Mesenchymal stem cell (in vitro differentiated cells and primary cell): Measurements from ENCODE around the gene PRRT3.

ENCODE experiments used
- DNase-seq: peaks from one replicate; pipeline ENCODE4 v3.0.0-alpha.2; 2013
- H2AFZ ChIP-seq: one replicate; pipeline ENCODE4 v1.6.1; 2013; ENCODE audit warnings: low read depth, mild to moderate bottlenecking, control low read depth, inconsistent platforms, low read length, moderate library complexity
- H2AK5ac ChIP-seq: 2 replicates; pipeline ENCODE4 v1.6.1; 2013; ENCODE audit warnings: low read length, moderate library complexity, mild to moderate bottlenecking, inconsistent platforms; ENCODE audit not compliant: severe bottlenecking
- H2BK120ac ChIP-seq: one replicate; pipeline ENCODE4 v1.6.1; 2013; ENCODE audit warnings: low read depth, mild to moderate bottlenecking, inconsistent platforms, low read length, moderate library complexity
- H2BK12ac ChIP-seq, 2 experiments: one replicate each; pipeline ENCODE4 v1.6.1; 2013; ENCODE audit warnings: inconsistent platforms in 2 of 2, low read length in 2 of 2, mild to moderate bottlenecking in 2 of 2, moderate library complexity in 2 of 2, control low read depth in 1 of 2
- H2BK15ac ChIP-seq: one replicate; pipeline ENCODE4 v1.6.1; 2013; ENCODE audit warnings: mild to moderate bottlenecking, low read depth, inconsistent platforms; ENCODE audit not compliant: poor library complexity, severe bottlenecking
- H2BK5ac ChIP-seq: 2 replicates; pipeline ENCODE4 v1.6.1; 2013; ENCODE audit warnings: low read depth, mild to moderate bottlenecking, low read length, control low read depth, inconsistent platforms; ENCODE audit not compliant: poor library complexity, severe bottlenecking
- H3K14ac ChIP-seq, 2 experiments: one replicate each; pipeline ENCODE4 v1.6.1; 2013; ENCODE audit warnings: inconsistent platforms in 2 of 2, low read length in 2 of 2, control low read depth in 1 of 2, mild to moderate bottlenecking in 1 of 2, moderate library complexity in 1 of 2
- H3K18ac ChIP-seq, 2 experiments: one replicate each; pipeline ENCODE4 v1.6.1; 2013; ENCODE audit warnings: inconsistent platforms in 2 of 2, low read length in 2 of 2, control low read depth in 1 of 2, low read depth in 1 of 2, mild to moderate bottlenecking in 1 of 2
- H3K23ac ChIP-seq, 2 experiments: one replicate each; pipeline ENCODE4 v1.6.1; 2013; ENCODE audit warnings: inconsistent platforms in 2 of 2, low read length in 2 of 2, mild to moderate bottlenecking in 2 of 2, moderate library complexity in 2 of 2, control low read depth in 1 of 2
- H3K27ac ChIP-seq: 2 replicates; pipeline ENCODE4 v1.5.1; 2013; ENCODE audit warnings: mild to moderate bottlenecking, moderate library complexity, low read length, control low read depth, inconsistent platforms; ENCODE audit not compliant: poor library complexity, severe bottlenecking
- H3K27me3 ChIP-seq, 2 experiments: 2 replicates each; pipeline versions ENCODE4 v1.6.1 to v1.7.0; 2013; ENCODE audit warnings: low read length in 2 of 2, mild to moderate bottlenecking in 2 of 2, moderate library complexity in 2 of 2, control low read depth in 1 of 2, inconsistent platforms in 1 of 2; ENCODE audit not compliant: control insufficient read depth in 1 of 2, insufficient read depth in 1 of 2
- H3K36me3 ChIP-seq, 2 experiments: 2 replicates each; pipeline versions ENCODE4 v1.6.1 to v1.7.0; 2013; ENCODE audit warnings: low read length in 2 of 2, control low read depth in 1 of 2, inconsistent platforms in 1 of 2, low read depth in 1 of 2, mild to moderate bottlenecking in 1 of 2; ENCODE audit not compliant: insufficient read depth in 2 of 2, control insufficient read depth in 1 of 2
- H3K4ac ChIP-seq, 2 experiments: one replicate each; pipeline ENCODE4 v1.6.1; 2013; ENCODE audit warnings: inconsistent platforms in 2 of 2, low read length in 2 of 2, mild to moderate bottlenecking in 2 of 2, moderate library complexity in 2 of 2, control low read depth in 1 of 2, low read depth in 1 of 2
- H3K4me1 ChIP-seq: 2 replicates; pipeline ENCODE4 v1.6.1; 2013; ENCODE audit warnings: low read depth, low read length, control low read depth; ENCODE audit not compliant: control insufficient read depth, insufficient read depth
- H3K4me2 ChIP-seq: 2 replicates; pipeline ENCODE4 v1.6.1; 2013; ENCODE audit warnings: low read length, mild to moderate bottlenecking, inconsistent platforms; ENCODE audit not compliant: poor library complexity, severe bottlenecking
- H3K4me3 ChIP-seq, 2 experiments: 2 replicates each; pipeline versions ENCODE4 v1.5.1 to v1.7.0; 2013; ENCODE audit warnings: low read length in 2 of 2, mild to moderate bottlenecking in 2 of 2, control low read depth in 1 of 2, low read depth in 1 of 2; ENCODE audit not compliant: insufficient read depth in 1 of 2
- H3K79me1 ChIP-seq: replicated peaks from 2 replicates; pipeline ENCODE4 v1.6.1; 2013; ENCODE audit warnings: mild to moderate bottlenecking, control low read depth, low read length, inconsistent platforms; ENCODE audit not compliant: poor library complexity, severe bottlenecking
- H3K9ac ChIP-seq: 2 replicates; pipeline ENCODE4 v1.7.0; 2013; ENCODE audit warnings: mild to moderate bottlenecking, low read length, moderate library complexity
- H3K9me3 ChIP-seq: 2 replicates; pipeline ENCODE4 v1.7.0; 2013; ENCODE audit warnings: mild to moderate bottlenecking, low read length; ENCODE audit not compliant: control insufficient read depth
- H4K8ac ChIP-seq: one replicate; pipeline ENCODE4 v1.6.1; 2013; ENCODE audit warnings: inconsistent platforms, mild to moderate bottlenecking, low read length, moderate library complexity
- H4K91ac ChIP-seq: one replicate; pipeline ENCODE4 v1.6.1; 2013; ENCODE audit warnings: mild to moderate bottlenecking, low read length, inconsistent platforms
- WGBS: methylation state at CpG from one replicate; pipeline ENCODE4 v1.1.7; 2013; ENCODE audit warnings: mixed read lengths; 5-methylcytosine and 5-hydroxymethylcytosine counted together

The PRRT3 gene

GRCh38 chr3:9937486-9938238, 14.5 kb downstream of the PRRT3 start:
- no peak overlapping the region for H2BK15ac ChIP-seq
- no peak overlapping the region for H3K4ac ChIP-seq
- over 99% methylated on average over 13 of the region's 13 CpGs for WGBS

GRCh38 chr3:9935966-9936510, 16.2 kb downstream of the PRRT3 start:
- H4K91ac ChIP-seq = no peak overlapping the region
- no peak overlapping the region for H2AK5ac ChIP-seq
- no peaks in the 10 kb centered on the region for H3K9me3 ChIP-seq
- H2BK12ac ChIP-seq = no peak overlapping the region
- H3K79me1 ChIP-seq = peaks cover 26% of the 10 kb centered on the region
- H3K23ac ChIP-seq = no peak overlapping the region
- no peak overlapping the region for H3K27ac ChIP-seq
- no peak overlapping the region for H3K4me3 ChIP-seq
- H3K4me2 ChIP-seq = no peak overlapping the region
- no peak overlapping the region for H3K14ac ChIP-seq
- no peak overlapping the region for H3K18ac ChIP-seq
- 99% methylated on average over 4 of the region's 5 CpGs for WGBS
- DNase-seq = no peak
- no peak overlapping the region for H2BK15ac ChIP-seq
- H3K9ac ChIP-seq = no peak overlapping the region
- no peak overlapping the region for H2BK5ac ChIP-seq
- H4K8ac ChIP-seq = no peak overlapping the region
- peaks cover 17 to 27% of the 10 kb centered on the region in 2 experiments for H3K36me3 ChIP-seq
- H3K4ac ChIP-seq = no peak overlapping the region
- H2BK120ac ChIP-seq = no peak overlapping the region
- no peaks in the 10 kb centered on the region for H3K27me3 ChIP-seq
- H2AFZ ChIP-seq = no peak overlapping the region
- peaks cover 26% of the 10 kb centered on the region for H3K4me1 ChIP-seq

More at GRCh38 chr3:9937486-9938238, 14.5 kb downstream of the PRRT3 start:
- Histone ChIP-seq H3K36me3 (peaks cover 19 to 26% of the 10 kb centered on the region in 2 experiments), H3K14ac (no peak overlapping the region), H2BK12ac (no peak overlapping the region), H3K4me3 (no peak overlapping the region), H3K4me1 (peaks cover 23% of the 10 kb centered on the region), H3K27me3 (no peaks in the 10 kb centered on the region), H3K27ac (no peak overlapping the region), H3K18ac (no peak overlapping the region), H3K79me1 (peaks cover 26% of the 10 kb centered on the region), H3K4me2 (no peak overlapping the region), H3K9me3 (no peaks in the 10 kb centered on the region), H2BK5ac (no peak overlapping the region), H3K23ac (no peak overlapping the region), H2AK5ac (no peak overlapping the region), H2AFZ (no peak overlapping the region), H3K9ac (no peak overlapping the region), H4K8ac (no peak overlapping the region), H2BK120ac (no peak overlapping the region), H4K91ac (no peak overlapping the region)
- DNase-seq = no peak

- H3K27ac ChIP-seq = no peak overlapping the region
- no peak overlapping the region for H2BK5ac ChIP-seq
- WGBS = 92% methylated on average over 3 of the region's 4 CpGs
Observed at GRCh38 chr3:9934993-9935392, 17.2 kb downstream of the PRRT3 start.

GRCh38 chr3:9934235-9934621, 18.0 kb downstream of the PRRT3 start:
- Histone ChIP-seq H3K14ac (no peak overlapping the region), H2BK12ac (no peak overlapping the region), H3K27ac (peak overlapping the region; percentile 90), H2BK5ac (no peak overlapping the region), H2BK120ac (no peak overlapping the region), H2AK5ac (peak overlapping the region; percentile 38), H3K4me3 (peak overlapping the region; percentile 45 to 87), H3K4me1 (peaks cover 26% of the 10 kb centered on the region), H3K9ac (peak overlapping the region; percentile 83), H3K4me2 (peak overlapping the region; percentile 100), H3K9me3 (no peaks in the 10 kb centered on the region), H2AFZ (peak overlapping the region; percentile 3), H3K4ac (peak overlapping the region in 1 of 2 experiments; percentile 17), H3K36me3 (peaks cover 27 to 39% of the 10 kb centered on the region in 2 experiments), H2BK15ac (peak overlapping the region; percentile 4), H4K91ac (peak overlapping the region; percentile 43), H3K27me3 (no peaks in the 10 kb centered on the region), H3K79me1 (peaks cover 26% of the 10 kb centered on the region), H4K8ac (peak overlapping the region; percentile 91), H3K18ac (no peak overlapping the region), H3K23ac (no peak overlapping the region)
- WGBS = 57% methylated on average over 11 of the region's 11 CpGs
- DNase-seq = no peak

More at GRCh38 chr3:9934993-9935392, 17.2 kb downstream of the PRRT3 start:
- Histone ChIP-seq H3K18ac (no peak overlapping the region), H3K23ac (no peak overlapping the region), H4K91ac (no peak overlapping the region), H2AFZ (no peak overlapping the region), H3K4me1 (peaks cover 26% of the 10 kb centered on the region), H2AK5ac (no peak overlapping the region), H2BK12ac (no peak overlapping the region), H3K4me3 (peak overlapping the region in 1 of 2 experiments; percentile 87), H3K27me3 (no peaks in the 10 kb centered on the region), H3K9me3 (no peaks in the 10 kb centered on the region), H3K4me2 (no peak overlapping the region), H3K14ac (no peak overlapping the region), H3K36me3 (peaks cover 23 to 33% of the 10 kb centered on the region in 2 experiments), H3K9ac (peak overlapping the region; percentile 83), H4K8ac (no peak overlapping the region), H3K4ac (no peak overlapping the region), H3K79me1 (peaks cover 26% of the 10 kb centered on the region), H2BK120ac (no peak overlapping the region), H2BK15ac (no peak overlapping the region)
- DNase-seq = no peak
